ENCODE data around the gene MYBPC3.

The MYBPC3 gene

GRCh38 chr11:47354913-47355282, 2.4 kb upstream of the MYBPC3 start:
- no peaks in the 10 kb centered on the region; the same call in 1 of the 2 replicates for H3F3A ChIP-seq (ENCODE audit: low read depth)
- H3K27me3 ChIP-seq (ENCODE audit: insufficient read depth, low read length, poor library complexity, severe bottlenecking), result no peaks in the 10 kb centered on the region
- no peaks in the 10 kb centered on the region for H4K20me1 ChIP-seq (ENCODE audit: insufficient read depth, low read length, poor library complexity, severe bottlenecking)
- no peak overlapping the region for H3K4me3 ChIP-seq (ENCODE audit: low read length, poor library complexity, severe bottlenecking)
- H2AFZ ChIP-seq (ENCODE audit: low read length), result no peak overlapping the region
- H3K9me2 ChIP-seq (replicated peaks; ENCODE audit: low read depth, low read length), result no peaks in the 10 kb centered on the region
- H3K36me3 ChIP-seq (ENCODE audit: insufficient read depth, low read length), result no peaks in the 10 kb centered on the region
- peaks cover 21% of the 10 kb centered on the region for H3K4me1 ChIP-seq (ENCODE audit: insufficient read depth, low read length, poor library complexity, severe bottlenecking)
- no peak overlapping the region for H3K9ac ChIP-seq (ENCODE audit: low read depth, low read length, poor library complexity, severe bottlenecking)
- H3K4me2 ChIP-seq (ENCODE audit: low read depth, low read length, poor library complexity, severe bottlenecking), result no peak overlapping the region
- H3K9me3 ChIP-seq (ENCODE audit: insufficient read depth, low read depth, low read length), result no peaks in the 10 kb centered on the region
- TF ChIP-seq, protein P1, sequence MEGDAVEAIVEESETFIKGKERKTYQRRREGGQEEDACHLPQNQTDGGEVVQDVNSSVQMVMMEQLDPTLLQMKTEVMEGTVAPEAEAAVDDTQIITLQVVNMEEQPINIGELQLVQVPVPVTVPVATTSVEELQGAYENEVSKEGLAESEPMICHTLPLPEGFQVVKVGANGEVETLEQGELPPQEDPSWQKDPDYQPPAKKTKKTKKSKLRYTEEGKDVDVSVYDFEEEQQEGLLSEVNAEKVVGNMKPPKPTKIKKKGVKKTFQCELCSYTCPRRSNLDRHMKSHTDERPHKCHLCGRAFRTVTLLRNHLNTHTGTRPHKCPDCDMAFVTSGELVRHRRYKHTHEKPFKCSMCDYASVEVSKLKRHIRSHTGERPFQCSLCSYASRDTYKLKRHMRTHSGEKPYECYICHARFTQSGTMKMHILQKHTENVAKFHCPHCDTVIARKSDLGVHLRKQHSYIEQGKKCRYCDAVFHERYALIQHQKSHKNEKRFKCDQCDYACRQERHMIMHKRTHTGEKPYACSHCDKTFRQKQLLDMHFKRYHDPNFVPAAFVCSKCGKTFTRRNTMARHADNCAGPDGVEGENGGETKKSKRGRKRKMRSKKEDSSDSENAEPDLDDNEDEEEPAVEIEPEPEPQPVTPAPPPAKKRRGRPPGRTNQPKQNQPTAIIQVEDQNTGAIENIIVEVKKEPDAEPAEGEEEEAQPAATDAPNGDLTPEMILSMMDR (conservative IDR thresholded peaks at IDR 0.05; ENCODE audit: low read length), result no peak
- no peak for TF ChIP-seq EZH2phosphoT487 (IDR thresholded peaks at IDR 0.05; ENCODE audit: borderline replicate concordance)
- H3K79me2 ChIP-seq (ENCODE audit: insufficient read depth, low read length), result no peaks in the 10 kb centered on the region

GRCh38 chr11:47353978-47354774, 1.7 kb upstream of the MYBPC3 start:
- no peaks in the 10 kb centered on the region for H3F3A ChIP-seq (ENCODE audit: low read depth)
- H3K27me3 ChIP-seq (ENCODE audit: insufficient read depth, low read length, poor library complexity, severe bottlenecking), result no peaks in the 10 kb centered on the region
- no peaks in the 10 kb centered on the region for H3K79me2 ChIP-seq (ENCODE audit: insufficient read depth, low read length)
- no peak for TF ChIP-seq EZH2phosphoT487 (IDR thresholded peaks at IDR 0.05; ENCODE audit: borderline replicate concordance)
- TF ChIP-seq, protein P1 (conservative IDR thresholded peaks at IDR 0.05; ENCODE audit: low read length), result no peak
- H2AFZ ChIP-seq (ENCODE audit: low read length), result no peak overlapping the region
- H3K4me3 ChIP-seq (ENCODE audit: low read length, poor library complexity, severe bottlenecking), result no peak overlapping the region
- H3K9me3 ChIP-seq (ENCODE audit: insufficient read depth, low read depth, low read length), result no peaks in the 10 kb centered on the region
- H3K4me2 ChIP-seq (ENCODE audit: low read depth, low read length, poor library complexity, severe bottlenecking), result no peak overlapping the region
- no peak overlapping the region for H3K9ac ChIP-seq (ENCODE audit: low read depth, low read length, poor library complexity, severe bottlenecking)
- H3K9me2 ChIP-seq (replicated peaks; ENCODE audit: low read depth, low read length), result no peaks in the 10 kb centered on the region
- H3K4me1 ChIP-seq (ENCODE audit: insufficient read depth, low read length, poor library complexity, severe bottlenecking), result peaks cover 14% of the 10 kb centered on the region
- H3K36me3 ChIP-seq (ENCODE audit: insufficient read depth, low read length), result no peaks in the 10 kb centered on the region
- no peaks in the 10 kb centered on the region for H4K20me1 ChIP-seq (ENCODE audit: insufficient read depth, low read length, poor library complexity, severe bottlenecking)

- Histone ChIP-seq H3K9ac (ENCODE audit: low read depth, low read length, poor library complexity, severe bottlenecking) (no peak overlapping the region), H3K79me2 (ENCODE audit: insufficient read depth, low read length) (no peaks in the 10 kb centered on the region), H3F3A (ENCODE audit: low read depth) (no peaks in the 10 kb centered on the region), H3K4me1 (ENCODE audit: insufficient read depth, low read length, poor library complexity, severe bottlenecking) (no peaks in the 10 kb centered on the region), H3K4me2 (ENCODE audit: low read depth, low read length, poor library complexity, severe bottlenecking) (no peak overlapping the region), H3K36me3 (ENCODE audit: insufficient read depth, low read length) (no peaks in the 10 kb centered on the region), H3K9me2 (replicated peaks; ENCODE audit: low read depth, low read length) (no peaks in the 10 kb centered on the region), H3K9me3 (ENCODE audit: insufficient read depth, low read depth, low read length) (no peaks in the 10 kb centered on the region), H4K20me1 (ENCODE audit: insufficient read depth, low read length, poor library complexity, severe bottlenecking) (no peaks in the 10 kb centered on the region), H3K4me3 (ENCODE audit: low read length, poor library complexity, severe bottlenecking) (no peak overlapping the region), H2AFZ (ENCODE audit: low read length) (no peak overlapping the region), H3K27me3 (ENCODE audit: insufficient read depth, low read length, poor library complexity, severe bottlenecking) (no peaks in the 10 kb centered on the region)
- TF ChIP-seq, protein P1 (conservative IDR thresholded peaks at IDR 0.05; ENCODE audit: low read length), result no peak
These were observed 1.1 kb downstream of the MYBPC3 start for GRCh38 chr11:47351156-47352126.

All from Loucy (cell line).